ENCODE data around the gene ATOSA. TPM values are rescaled to one million over a fixed set of nuclear protein-coding genes. Genes with fewer than 3 reads are reported as not detected.

The ATOSA gene
- total and polyA plus RNA-seq, 2 of the 13 experiments (the other 11 are each of a cell fraction or from before 2014, with no cell fraction given), result 6.6 to 16.3 TPM

DNA sequence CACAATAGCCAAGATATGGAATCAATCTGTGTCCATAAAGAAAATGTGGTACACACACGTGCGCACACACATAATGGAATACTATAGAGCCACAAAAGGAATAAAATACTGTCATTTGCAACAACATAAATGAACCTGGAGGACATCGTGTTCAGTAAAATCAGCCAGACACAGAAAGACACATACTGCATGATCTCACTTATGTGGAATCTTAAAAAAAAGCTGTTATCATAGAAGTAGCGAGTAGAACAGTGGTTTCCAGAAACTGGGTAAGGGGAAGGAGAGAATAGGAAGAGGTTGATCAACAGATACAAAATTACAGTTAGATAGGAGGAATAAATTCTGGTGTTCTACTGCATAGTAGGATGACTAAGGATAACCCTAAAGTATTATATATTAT, 11.1 kb downstream of the ATOSA start:
- in situ Hi-C loops (cut with HindIII; ENCODE audit: extremely low pct_ligation_motif_present, low pct_unique_long_range_greater_than_20kb) (no loop called here), intact Hi-C loops (cut with micrococcal nuclease; ENCODE audit: unreplicated experiment) (no loop called here)
- 95% methylated on average over 4 of the region's 4 CpGs for WGBS (ENCODE audit: low lambda C conversion rate)
- no peak for TF ChIP-seq ZNF619 (CRISPR knock-in tag; IDR thresholded peaks at IDR 0.05)
- Histone ChIP-seq H3K79me2 (ENCODE audit: insufficient read depth, low read length) (no peaks in the 10 kb centered on the region), H4K20me1 (ENCODE audit: insufficient read depth, low read length) (no peaks in the 10 kb centered on the region), H3K4me3 (replicated peaks in 1 of 3; ENCODE audit: insufficient read depth in 1 of 3, low read depth in 2 of 3, low read length in 3 of 3) (no peak overlapping the region), H3K27ac (ENCODE audit: extremely low read length, insufficient read depth, low read length) (no peak overlapping the region), H2AFZ (ENCODE audit: low read length) (no peak overlapping the region), H3K9me3 (ENCODE audit: low read length) (no peaks in the 10 kb centered on the region), H3K4me2 (ENCODE audit: low read depth, low read length) (no peak overlapping the region), H3K4me1 (ENCODE audit: insufficient read depth, low read length) (no peaks in the 10 kb centered on the region), H3K9ac (ENCODE audit: insufficient read depth, low read depth, low read length) (no peak overlapping the region), H3K36me3 (replicated peaks in 1 of 2; ENCODE audit: control insufficient read depth in 1 of 2, insufficient read depth in 2 of 2, low read length in 2 of 2) (peaks cover 4 to 36% of the 10 kb centered on the region in 2 experiments; a peak in 4 of 5 replicates), H3K27me3 (ENCODE audit: control insufficient read depth in 1 of 2, insufficient read depth in 2 of 2, low read length in 2 of 2) (no peaks in the 10 kb centered on the region)
- BruUV-seq (replicated peaks), result no TSS peak
- ChIA-PET CTCF (ENCODE audit: low intra/inter-chr PET ratio, low total read pairs) (no interaction called here), POLR2A (no interaction called here)
- no peak for ATAC-seq
- no peak for DNase-seq (ENCODE audit: low spot score)
- no peak for FAIRE-seq

GRCh38 chr15:52667597-52667996, 11.6 kb downstream of the ATOSA start:
- no peaks in the 10 kb centered on the region for H4K20me1 ChIP-seq (ENCODE audit: insufficient read depth, low read length)
- intact Hi-C loops (cut with micrococcal nuclease; ENCODE audit: unreplicated experiment) (no loop called here), in situ Hi-C loops (cut with HindIII; ENCODE audit: extremely low pct_ligation_motif_present, low pct_unique_long_range_greater_than_20kb) (no loop called here)
- no peak overlapping the region for H3K27ac ChIP-seq (ENCODE audit: extremely low read length, insufficient read depth, low read length)
- FAIRE-seq (no peak), DNase-seq (ENCODE audit: low spot score) (no peak), ATAC-seq (no peak)
- no peak overlapping the region for H2AFZ ChIP-seq (ENCODE audit: low read length)
- H3K9me3 ChIP-seq (ENCODE audit: low read length), result no peaks in the 10 kb centered on the region
- no peak overlapping the region for H3K4me2 ChIP-seq (ENCODE audit: low read depth, low read length)
- H3K4me3 ChIP-seq (replicated peaks in 1 of 3; ENCODE audit: insufficient read depth in 1 of 3, low read depth in 2 of 3, low read length in 3 of 3), result no peak overlapping the region
- no peaks in the 10 kb centered on the region for H3K79me2 ChIP-seq (ENCODE audit: insufficient read depth, low read length)
- CTCF ChIA-PET (ENCODE audit: low intra/inter-chr PET ratio, low total read pairs), result no interaction called here
- H3K9ac ChIP-seq (ENCODE audit: insufficient read depth, low read depth, low read length), result no peak overlapping the region
- H3K4me1 ChIP-seq (ENCODE audit: insufficient read depth, low read length), result no peaks in the 10 kb centered on the region
- WGBS (ENCODE audit: low lambda C conversion rate), result 97% methylated on average over 3 of the region's 3 CpGs
- POLR2A ChIA-PET, result no interaction called here
- H3K36me3 ChIP-seq (replicated peaks in 1 of 2; ENCODE audit: control insufficient read depth in 1 of 2, insufficient read depth in 2 of 2, low read length in 2 of 2), result peaks cover 3 to 34% of the 10 kb centered on the region in 2 experiments; a peak in 3 of 5 replicates
- no peak for TF ChIP-seq CENPBD1 (CRISPR knock-in tag; IDR thresholded peaks at IDR 0.05; ENCODE audit: borderline replicate concordance, low read depth)
- BruUV-seq (replicated peaks), result no TSS peak
- no peaks in the 10 kb centered on the region for H3K27me3 ChIP-seq (ENCODE audit: control insufficient read depth in 1 of 2, insufficient read depth in 2 of 2, low read length in 2 of 2)

All from HepG2 (cell line).